NCI-H345 treated with DMSO at 0.1 percent for 48 hours (cell line): Measurements from ENCODE around the gene CDKN2C.
"Not testable (repeated sequence)": the region's sequence is repeated elsewhere in the genome, so short reads cannot be mapped to it uniquely, and the experiment has no call there.

ENCODE experiments used
- DNase-seq: peaks from one replicate; lab custom pipeline; 2025; ENCODE audit not compliant: unreplicated experiment; lab: John Stamatoyannopoulos, UW

CDKN2C gene

DNA sequence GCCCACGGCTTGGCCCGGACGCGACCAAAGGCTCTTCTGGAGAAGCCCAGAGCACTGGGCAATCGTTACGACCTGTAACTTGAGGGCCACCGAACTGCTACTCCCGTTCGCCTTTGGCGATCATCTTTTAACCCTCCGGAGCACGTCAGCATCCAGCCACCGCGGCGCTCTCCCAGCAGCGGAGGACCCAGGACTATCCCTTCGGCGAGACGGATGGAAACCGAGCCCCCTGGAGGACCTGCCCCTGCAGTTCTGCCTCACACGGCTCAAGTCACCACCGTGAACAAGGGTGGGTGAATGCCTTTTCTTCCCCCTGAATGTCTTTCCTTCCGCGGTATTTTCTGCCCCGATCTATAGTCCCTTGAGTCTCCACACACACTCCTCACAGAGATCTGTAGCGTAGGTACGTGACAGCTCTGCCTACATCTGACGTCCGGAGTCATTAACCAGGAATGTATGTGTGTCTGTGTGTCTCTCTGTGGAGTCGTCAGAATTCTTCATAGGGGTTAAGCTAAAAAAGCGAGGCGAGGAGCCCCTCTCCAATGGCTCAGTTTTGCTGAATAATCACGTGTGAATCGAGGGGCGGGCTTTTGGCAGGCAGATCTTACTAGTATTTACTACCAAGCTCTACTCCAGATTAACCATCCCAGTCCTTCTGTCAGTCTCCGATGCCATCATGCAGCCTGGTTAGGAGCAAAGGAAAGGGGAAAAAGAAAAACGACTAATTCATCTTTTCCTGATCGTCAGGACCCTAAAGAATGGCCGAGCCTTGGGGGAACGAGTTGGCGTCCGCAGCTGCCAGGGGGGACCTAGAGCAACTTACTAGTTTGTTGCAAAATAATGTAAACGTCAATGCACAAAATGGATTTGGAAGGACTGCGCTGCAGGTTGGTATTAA lies at the start of gene CDKN2C:
CDKN2C (plus strand) TSS at position 635 of the 898 bp plus-strand sequence; CDS start at position 759, 124 bp downstream.
- DNase-seq: peak; percentile 81

DNA sequence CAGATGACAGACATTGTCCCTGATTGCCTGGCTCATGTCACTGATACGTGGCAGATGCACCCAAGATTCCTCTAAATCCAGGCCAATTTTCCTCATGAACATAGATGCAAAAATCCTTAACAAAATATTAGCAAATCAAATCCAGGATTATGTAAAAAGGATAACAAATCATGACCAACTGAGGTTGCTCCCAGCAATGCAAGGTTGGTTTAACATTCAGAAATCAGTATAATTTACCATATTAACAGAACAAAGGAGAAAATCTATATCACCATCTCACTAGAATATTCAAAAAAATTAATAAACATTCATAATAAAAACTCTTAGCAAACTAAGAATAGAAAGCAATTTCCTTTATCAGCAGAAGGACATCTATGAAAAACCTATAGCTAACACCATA lies 49.6 kb upstream of the CDKN2C start:
- no peak for DNase-seq

DNA sequence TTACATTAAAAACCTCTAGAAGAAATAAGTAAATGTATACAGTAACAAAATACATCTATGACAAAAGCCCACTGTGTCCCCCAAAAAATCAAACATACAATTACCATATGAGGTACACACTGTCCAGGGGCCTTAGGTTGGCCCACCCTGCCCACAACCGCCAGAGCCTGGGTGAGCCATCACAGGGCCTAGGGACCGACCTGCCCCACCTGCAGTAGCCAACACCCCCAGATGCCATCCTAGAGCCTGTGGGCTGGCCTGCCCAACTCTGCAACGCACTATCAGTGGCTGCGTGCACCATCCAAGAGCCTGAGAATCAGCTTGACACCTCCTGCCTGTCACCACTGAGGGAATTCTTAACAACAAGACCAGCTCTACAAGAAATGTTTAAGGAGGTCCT lies 49.0 kb upstream of the CDKN2C start:
- no peak for DNase-seq

DNA sequence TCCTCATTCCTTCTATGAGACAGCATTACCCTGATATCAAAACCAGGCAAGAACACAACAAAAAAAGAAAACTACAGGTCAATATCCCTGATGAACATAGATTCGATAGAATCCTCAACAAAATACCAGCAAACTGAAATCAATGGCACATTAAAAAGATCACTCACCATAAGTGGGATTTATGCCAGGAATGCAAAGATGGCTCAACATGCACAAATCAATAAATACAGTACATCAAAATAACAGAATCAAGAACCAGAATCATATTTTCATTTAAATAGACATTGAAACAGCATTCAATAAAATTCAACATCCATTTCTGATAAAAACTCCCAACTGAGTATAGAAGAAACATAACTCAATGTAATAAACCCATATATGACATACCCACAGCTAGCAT lies 46.5 kb upstream of the CDKN2C start:
- no peak for DNase-seq

DNA sequence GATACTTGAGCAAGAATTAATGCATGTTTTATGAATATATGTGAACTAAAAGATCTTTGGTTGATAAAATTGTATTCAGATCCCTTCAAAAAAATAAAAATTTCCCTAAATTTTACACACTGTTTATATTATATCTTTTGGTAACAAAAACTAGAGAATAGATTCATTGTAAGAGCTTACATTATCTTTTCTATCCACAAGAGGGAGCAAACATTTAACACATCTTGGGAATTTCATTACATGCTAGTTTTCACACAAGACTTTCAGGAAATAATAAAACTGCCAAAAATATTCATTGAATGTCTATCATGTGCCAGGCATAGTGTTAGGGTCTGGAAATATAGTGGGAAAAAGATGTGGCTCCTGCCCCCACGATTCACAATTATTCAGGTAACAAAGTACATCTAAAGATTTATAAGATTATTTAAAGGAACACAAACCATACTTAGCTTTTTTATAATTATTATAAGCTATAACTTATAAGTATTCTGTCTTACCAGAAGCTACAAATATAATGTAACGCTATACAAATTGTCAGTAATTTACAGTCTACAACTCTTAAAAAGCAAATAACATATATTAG lies 40.6 kb upstream of the CDKN2C start:
- peak; percentile 7 for DNase-seq

DNA sequence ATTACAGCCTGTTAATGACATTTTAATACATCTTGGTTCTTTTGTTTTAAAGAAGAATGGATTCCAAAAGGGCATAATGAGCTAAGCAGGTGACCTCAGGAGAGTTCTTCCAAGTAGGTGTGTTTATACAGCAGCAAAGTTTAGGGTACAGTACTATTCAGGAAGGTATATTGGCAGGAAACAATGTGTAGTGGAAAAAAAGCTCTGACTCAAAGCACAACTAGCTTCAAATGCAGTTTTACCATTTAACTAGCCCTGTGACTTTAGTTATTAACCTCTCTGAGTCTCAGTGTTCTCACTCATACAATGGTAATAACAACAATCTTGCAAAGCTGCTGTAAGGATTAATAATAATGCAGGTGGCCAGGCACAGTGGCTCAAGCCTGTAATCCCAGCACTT lies 39.9 kb upstream of the CDKN2C start:
- no peak for DNase-seq

DNA sequence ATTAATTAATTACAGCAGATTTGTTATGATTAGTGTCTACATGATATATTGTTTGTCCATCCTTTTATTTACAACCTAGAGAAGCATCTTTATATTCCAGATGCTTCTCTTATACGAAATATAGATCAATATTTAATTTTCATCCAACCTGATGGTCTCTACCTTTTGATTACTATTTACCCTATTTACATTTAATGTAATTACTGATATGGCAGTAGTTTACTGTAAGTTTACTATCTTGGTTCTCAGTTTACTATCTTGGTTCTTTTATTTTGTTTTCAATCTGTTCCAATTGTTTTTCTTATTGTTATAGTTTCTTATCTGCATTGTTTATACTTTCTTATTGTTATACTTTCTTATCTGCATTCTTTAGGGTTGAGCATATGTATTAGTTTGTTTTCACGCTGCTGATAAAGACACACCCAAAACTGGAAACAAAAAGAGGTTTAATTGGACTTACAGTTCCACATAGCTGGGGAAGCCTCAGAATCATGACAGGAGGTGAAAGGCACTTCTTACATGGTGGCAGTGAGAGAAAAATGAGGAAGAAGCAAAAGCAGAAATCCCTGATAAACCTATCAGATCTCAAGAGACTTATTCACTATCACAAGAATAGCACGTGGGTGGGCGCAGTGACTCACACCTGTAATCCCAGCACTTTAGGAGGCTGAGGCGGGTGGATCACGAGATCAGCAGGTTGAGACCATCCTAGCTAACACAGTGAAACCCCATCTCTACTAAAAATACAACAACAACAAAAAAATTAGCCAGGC lies 38.9 kb upstream of the CDKN2C start:
- no peak for DNase-seq

DNA sequence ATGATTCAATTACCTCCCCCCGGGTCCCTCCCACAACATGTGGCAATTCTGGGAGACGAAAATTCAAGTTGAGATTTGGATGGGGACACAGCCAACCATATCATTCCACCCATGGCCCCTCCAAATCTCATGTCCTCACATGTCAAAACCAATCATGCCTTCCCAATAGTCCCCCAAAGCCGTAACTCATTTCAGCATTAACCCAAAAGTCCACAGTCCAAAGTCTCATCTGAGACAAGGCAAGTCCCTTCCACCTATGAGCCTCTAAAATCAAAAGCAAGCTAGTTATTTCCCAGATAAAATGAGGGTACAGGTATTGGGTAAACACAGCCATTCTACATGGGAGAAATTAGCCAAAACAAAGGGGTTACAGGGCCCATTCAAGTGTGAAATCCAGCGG lies 38.0 kb upstream of the CDKN2C start:
- not testable (repeated sequence) for DNase-seq

DNA sequence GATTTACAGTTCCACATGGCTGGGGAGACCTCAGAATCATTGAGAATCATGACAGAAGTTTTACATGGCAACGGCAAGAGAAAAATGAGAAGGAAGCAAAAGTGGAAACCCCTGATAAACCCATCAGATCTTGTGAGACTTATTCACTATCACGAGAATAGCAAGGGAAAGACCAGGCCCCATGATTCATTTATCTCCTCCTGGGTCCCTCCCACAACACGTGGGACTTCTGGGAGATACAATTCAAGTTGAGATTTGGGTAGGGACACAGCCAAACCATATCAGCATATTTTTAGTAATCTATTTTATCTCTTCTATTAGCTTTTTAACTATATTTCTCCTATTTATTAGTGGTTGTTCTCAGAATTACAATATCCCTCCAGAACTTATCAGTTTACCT lies 36.3 kb upstream of the CDKN2C start:
- DNase-seq: not testable (repeated sequence)

DNA sequence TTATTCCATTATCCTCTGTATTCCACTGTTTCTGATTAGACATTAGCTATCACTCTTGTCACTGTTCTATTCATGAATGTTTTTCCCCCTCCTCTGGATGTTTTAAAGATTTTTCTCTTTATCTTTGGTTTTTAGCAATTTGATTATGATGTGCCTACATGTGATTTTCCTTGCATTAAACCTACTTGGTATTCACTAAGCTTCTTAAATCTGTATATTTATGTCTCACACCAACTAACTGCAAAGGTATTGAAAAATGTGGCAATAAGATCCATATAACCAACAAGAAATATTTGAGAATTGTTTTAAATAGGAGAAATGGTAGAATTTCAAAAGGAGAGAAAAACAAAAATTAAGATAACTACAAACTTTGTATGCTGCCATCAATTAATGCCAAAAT lies 35.2 kb upstream of the CDKN2C start:
- DNase-seq: no peak

DNA sequence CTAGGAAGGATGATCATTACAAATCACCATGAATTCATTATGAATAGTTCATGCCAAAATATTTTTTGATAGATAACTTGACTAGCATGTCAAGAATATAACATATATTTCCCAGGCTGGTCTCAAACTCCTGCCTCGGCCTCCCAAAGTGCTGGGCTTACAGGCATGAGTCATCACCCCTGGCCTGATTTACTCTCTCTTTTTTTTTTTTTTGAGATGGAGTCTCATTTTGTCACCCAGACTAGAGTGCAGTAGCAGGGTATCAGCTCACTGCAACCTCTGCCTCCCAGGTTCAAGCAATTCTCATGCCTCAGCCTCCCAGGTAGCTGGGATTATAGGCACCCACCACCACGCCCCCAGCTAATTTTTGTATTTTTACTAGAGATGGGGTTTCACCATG lies 34.8 kb upstream of the CDKN2C start:
- not testable (repeated sequence) for DNase-seq

DNA sequence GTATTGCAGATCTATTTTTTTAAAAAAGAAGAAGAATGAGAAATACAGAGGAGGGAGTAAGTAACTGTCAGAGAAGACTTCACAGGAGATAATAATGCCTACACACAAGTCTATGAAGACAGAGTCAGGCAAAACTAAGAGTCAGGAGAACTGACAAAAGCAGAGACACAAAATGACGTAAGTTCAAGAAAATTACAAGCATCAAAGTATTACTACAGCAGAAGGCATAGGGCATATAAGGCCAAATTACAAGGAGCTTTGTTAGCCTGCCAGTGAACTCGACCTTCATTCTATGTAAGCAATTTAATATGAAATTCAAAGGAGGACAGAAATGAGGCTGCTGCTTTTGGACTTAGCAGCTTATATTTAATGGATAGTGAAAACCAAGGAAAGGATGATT lies 33.7 kb upstream of the CDKN2C start:
- no peak for DNase-seq

DNA sequence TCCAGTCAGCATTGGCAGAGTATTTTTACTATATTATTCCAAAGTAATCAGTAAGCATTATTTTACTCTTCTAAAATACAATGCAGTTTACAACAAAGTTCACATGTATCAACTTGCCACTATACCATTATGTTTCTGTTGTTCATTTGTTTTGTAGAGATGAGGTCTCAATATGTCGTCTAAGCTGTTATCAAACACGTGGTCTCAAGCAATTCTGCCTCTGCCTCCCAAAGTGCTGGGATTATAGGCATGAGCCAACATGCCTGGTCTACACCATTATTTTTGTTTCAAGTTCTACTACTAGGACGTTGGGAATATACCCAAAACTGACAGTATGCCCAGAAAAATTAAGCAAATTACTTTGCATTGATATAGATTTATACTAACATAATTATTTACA lies 29.8 kb upstream of the CDKN2C start:
- no peak for DNase-seq

DNA sequence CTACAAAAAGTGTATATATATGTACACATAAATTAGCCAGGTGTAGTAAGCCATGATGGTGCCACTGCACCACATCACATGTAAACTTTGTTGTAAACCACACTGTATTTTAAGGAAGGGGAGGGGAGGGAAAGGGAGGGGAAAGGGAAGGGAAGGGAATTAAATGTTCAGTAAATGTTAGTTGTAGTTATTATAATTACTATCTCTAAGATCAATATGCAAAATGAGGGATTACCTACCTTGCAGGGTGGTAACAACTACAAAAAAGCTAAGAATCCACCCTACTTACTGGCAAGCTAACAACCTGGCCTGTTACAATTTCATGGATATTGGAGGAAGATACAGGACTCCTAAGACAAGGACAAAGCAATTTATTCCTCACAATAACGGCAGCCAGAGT lies 27.7 kb upstream of the CDKN2C start:
- DNase-seq: no peak

DNA sequence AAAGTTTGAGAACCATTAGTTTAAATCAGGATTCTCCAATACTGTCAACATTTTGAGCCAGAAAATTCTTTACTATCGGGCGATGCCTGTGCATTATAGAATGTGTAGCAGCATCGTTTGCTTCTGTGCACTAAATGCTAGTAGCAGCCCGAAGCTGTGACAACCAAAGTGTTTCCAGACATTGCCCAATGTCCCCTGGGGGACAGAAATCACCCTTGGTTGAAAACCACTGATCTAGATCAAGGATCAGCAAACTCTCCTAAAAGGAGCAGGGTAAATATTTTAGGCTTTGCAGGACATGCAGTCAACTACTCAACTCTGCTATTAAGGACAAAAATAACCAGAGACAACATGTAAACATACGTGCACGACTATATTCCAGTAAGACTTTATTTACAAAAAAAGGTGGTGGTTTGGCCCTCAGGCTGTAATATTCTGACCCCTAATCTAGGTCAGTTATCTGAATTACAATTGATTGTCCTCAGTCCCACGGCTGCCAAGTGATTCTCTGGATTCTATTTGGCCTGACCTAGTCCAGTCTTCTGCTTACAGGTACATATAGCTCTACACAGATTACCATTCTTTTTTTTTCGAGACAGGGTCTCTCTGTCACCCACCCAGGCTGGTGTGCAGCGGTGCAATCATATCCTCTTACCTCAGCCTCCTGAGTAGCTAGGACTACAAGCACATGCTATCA lies 20.6 kb upstream of the CDKN2C start:
- no peak for DNase-seq

DNA sequence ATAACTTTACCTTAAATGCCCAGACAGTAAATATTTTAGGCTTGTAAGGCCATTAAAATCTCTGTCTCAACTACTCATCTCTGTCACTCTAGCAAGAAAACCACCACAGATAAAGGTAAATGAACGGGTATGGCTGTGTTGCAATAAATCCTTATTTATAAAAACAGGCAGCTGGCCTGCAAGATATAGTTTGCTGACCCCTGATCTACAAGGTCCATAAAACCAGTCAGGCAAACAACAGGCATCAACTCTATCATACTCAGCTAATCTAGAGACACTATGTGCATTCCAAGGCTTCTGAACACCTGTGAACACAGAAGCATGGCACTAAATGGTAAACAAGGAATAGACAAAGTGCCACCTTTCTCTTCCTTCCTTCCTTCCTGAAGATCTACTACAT lies 19.6 kb upstream of the CDKN2C start:
- no peak for DNase-seq

DNA sequence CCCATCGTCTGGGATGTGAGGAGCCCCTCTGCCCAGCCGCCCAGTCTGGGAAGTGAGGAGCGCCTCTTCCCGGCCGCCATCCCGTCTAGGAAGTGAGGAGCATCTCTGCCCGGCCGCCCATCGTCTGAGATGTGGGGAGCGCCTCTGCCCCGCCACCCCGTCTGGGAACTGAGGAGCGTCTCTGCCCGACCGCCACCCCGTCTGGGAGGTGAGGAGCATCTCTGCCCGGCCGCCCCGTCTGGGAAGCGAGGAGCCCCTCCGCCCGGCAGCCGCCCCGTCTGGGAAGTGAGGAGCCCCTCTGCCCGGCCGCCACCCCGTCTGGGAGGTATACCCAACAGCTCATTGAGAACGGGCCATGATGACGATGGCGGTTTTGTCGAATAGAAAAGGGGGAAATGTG lies 17.5 kb upstream of the CDKN2C start:
- not testable (repeated sequence) for DNase-seq

DNA sequence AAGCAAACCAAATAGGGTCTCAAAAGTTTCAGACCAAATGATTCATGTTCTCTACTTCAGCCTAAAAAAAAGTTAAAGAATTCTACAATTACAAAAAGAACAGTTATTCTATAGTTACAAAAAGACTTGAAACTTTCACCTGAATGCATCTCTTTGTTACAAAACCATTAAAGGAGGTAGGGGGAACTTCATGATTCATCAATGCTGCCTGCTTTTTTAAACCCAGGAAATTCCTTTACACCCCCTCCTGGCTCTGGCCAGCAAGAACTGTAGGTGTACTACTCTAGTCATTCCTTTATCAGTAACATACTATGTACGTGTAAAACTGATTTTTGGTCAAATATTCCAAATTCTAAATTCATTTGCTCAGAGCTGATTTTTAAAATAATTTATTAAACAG lies 14.9 kb upstream of the CDKN2C start:
- DNase-seq: no peak

DNA sequence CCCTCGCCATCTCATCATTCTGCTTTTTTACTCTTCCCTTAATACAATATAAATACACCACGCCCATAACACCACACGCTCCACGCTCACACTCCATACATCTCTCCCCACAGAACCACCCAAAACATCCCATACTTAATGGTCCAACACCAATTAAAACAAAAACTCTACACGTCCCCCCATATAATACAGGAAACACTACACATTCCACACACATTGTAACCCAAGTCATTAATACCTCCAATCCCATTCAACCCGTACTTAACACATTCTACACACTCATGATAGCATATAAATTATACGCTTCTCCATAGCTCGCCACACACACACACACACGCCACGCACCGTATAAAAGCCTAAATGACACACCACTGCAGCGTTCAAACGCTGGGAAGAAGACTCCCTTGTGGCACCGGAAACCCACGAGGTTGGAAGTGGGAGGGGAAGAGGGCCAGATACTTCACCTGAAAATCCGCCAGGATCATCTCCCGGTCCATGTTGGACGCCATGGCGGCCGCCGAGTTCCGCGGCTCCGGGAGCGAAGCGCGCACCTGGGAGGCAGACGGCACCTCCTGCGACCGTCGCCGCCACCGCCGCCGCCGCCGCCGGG lies 10.6 kb upstream of the CDKN2C start:
- DNase-seq: no peak

DNA sequence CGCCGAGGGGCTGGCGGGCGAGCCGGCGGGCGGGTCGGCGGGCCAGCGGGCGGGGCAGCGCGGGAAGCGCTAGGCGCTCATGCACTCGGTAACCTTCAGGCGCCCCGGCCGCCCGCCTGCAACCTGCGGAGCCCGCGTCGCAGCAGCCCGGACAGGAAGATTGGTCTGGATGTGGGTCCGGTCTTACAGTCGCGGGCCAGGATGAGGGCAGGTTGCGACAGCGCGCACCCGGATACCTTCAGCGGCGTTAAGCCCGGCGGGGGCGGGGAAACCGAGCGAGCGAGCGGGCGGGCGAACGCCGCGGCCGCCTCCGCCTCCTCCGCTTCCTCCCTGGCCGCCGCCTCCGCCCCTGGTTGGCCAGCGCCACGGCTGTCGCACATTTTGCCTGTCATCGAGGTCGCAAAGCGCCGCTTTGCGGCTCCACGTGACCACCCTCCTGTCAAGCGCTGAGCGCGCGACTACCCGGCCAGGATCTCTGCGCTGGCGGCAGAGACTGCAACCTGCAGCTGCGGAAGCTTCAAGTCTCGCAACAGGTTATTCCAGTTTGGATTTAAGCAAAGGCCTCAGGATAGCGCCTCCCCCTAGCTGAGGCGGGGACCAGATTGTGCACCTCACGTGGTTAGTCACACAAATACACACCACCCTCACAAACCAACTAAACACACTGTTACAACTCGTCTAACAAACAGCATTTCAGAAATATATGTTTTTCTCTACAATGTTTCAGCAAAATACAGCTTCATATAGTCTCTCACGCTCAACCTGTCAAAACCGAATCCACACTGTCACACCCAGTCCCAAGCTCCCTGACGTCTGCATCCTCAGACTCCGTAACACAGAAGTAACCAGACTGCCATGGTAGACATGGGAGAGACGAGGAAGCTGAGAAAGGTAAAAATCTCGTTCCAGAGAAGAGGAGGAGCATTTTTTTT lies 9.9 kb upstream of the CDKN2C start, which contains the start of gene FAF1:
FAF1 (minus strand) TSS at position 355 of the 932 bp plus-strand sequence. CDS start 456 bp downstream, outside the sequence.
- peak; percentile 92 for DNase-seq
